Measurements from ENCODE around the gene NBAS.

The NBAS gene

DNA sequence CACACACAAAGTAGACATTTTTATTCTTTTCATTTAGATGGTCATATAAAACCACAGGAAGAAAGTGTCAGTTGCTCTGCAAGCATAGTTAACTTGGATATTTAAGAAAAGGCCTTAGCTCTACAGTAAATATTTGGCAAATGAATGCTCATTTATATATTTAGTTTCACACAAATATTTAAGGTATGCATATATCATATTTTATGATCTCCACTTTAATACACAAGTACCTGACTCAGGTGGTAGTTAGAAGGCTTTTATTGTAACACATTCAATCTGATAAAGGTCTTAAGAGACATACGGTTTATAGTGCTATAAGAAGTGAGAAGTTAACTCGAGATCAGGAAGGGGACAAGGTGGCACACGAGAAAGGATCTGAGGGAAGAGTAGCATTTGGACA is 363.1 kb downstream of the NBAS start:
- Histone ChIP-seq H3K9ac (ENCODE audit: low read depth, low read length) (no peak overlapping the region), H3K9me3 (ENCODE audit: control insufficient read depth, insufficient read depth, low read length) (no peaks in the 10 kb centered on the region; the same call in 1 of the 2 replicates), H3K4me1 (ENCODE audit: insufficient read depth, low read length) (no peaks in the 10 kb centered on the region), H3K36me3 (ENCODE audit: insufficient read depth, low read length) (no peaks in the 10 kb centered on the region)

DNA sequence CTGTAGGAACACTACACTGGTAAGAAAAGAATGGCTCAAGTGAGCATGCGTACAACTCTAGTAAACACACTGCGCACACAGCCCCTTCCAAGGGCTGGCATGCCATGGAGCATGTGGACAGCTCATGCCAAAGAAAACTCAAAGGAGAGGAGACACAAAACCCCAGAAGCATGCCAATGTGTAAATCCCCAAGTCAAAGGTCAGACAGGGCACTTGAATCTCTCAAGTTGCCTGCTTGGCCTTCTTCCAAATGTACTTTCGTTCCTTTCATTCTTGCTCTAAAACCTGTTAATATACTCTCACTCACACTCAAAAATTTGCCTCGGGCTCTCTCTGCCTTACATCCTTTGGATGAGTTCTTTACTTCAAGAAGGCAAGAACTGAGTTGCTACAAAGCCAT is 365.3 kb downstream of the NBAS start:
- Histone ChIP-seq H3K4me1 (ENCODE audit: insufficient read depth, low read length) (no peaks in the 10 kb centered on the region), H3K9me3 (ENCODE audit: control insufficient read depth, insufficient read depth, low read length) (no peaks in the 10 kb centered on the region; the same call in 1 of the 2 replicates), H3K9ac (ENCODE audit: low read depth, low read length) (no peak overlapping the region), H3K36me3 (ENCODE audit: insufficient read depth, low read length) (no peaks in the 10 kb centered on the region)

DNA sequence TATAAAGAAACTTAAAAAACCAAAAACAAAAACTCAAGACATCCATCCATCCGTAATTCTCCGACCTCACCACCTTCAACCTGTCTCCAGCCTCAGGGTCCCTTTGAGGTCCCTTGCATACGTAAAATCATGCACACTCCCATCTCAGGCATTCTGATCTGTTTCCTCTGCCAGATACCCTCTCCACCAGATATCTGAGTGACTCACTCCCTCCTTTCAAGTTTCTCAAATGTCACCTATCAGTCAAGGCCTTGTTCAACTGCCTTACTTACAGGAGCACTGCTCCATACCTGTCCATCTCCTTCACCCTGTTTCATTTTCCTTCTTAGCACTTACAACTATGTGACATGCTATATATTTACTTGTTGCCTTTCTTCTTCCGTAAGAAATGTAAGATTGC is 369.3 kb downstream of the NBAS start:
- no peaks in the 10 kb centered on the region for H3K36me3 ChIP-seq (ENCODE audit: insufficient read depth, low read length)
- no peak overlapping the region for H3K9ac ChIP-seq (ENCODE audit: low read depth, low read length)

DNA sequence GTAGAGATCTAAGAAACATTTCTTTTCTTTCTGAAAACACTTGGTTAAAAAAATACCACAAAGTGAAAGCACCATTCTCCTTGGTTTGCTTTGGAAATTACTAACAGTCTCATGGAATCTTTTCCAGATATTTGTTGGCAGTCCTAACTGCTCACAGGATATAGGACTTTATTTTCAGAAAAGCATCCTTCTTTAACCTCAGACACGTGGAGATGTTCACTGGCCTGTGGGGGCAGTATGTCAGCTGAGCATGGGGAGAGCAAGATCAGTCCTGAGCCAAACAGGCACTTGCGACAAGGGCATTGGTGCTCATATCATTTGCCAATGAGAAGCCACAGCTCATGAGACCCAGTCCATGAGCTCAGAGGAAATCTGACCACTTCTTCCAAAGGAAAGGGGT is 371.9 kb downstream of the NBAS start:
- H3K36me3 ChIP-seq (ENCODE audit: insufficient read depth, low read length) = no peaks in the 10 kb centered on the region

More for the DNA sequence above, 369.3 kb downstream of the NBAS start:
- Histone ChIP-seq H3K4me1 (ENCODE audit: insufficient read depth, low read length) (no peaks in the 10 kb centered on the region), H3K9me3 (ENCODE audit: control insufficient read depth, insufficient read depth, low read length) (no peaks in the 10 kb centered on the region)

DNA sequence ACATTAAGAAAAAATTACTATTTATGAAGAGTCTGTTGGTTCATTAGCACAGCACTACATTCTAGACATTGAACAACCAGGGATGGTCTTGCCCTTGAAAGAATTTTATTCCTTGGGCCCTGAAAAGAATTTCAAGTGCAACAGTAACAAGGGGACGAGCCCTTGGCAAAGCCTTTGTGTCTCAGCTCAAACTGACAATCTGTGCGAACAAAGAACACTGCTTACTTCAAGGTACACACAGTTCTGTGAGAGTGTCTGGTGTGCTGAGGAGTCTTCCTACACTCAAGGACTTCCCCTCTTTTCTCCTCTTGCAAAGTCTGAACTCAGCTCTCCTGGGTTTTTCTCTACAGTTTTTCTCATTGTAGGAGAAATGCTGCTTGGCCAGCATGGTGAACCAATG is 373.4 kb downstream of the NBAS start:
- H3K36me3 ChIP-seq (ENCODE audit: insufficient read depth, low read length) = no peaks in the 10 kb centered on the region
- no peak overlapping the region for H3K9ac ChIP-seq (ENCODE audit: low read depth, low read length)
- no peaks in the 10 kb centered on the region for H3K4me1 ChIP-seq (ENCODE audit: insufficient read depth, low read length)
- no peaks in the 10 kb centered on the region for H3K9me3 ChIP-seq (ENCODE audit: control insufficient read depth, insufficient read depth, low read length)

More for the DNA sequence above, 371.9 kb downstream of the NBAS start:
- H3K9me3 ChIP-seq (ENCODE audit: control insufficient read depth, insufficient read depth, low read length) = no peaks in the 10 kb centered on the region
- no peaks in the 10 kb centered on the region for H3K4me1 ChIP-seq (ENCODE audit: insufficient read depth, low read length)
- H3K9ac ChIP-seq (ENCODE audit: low read depth, low read length) = no peak overlapping the region

DNA sequence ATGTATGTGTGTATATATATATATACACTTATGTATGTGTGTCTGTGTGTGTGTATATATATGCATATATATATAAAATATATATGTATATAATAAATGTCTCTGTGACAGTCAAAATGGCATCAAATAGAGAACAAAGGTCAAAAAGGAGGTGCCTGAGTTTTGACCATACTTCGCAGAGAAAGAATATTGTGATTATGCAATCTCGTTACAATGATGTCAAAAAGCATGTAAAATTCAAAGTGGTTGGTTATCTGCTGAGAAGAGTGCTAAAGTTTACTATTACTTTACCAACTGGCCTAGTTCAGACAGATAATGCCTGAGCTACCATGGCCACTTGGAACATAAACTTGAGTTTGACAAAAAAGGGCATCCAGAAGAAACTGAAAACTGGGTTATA is 375.0 kb downstream of the NBAS start:
- H3K9ac ChIP-seq (ENCODE audit: low read depth, low read length) = no peak overlapping the region
- H3K36me3 ChIP-seq (ENCODE audit: insufficient read depth, low read length) = no peaks in the 10 kb centered on the region
- H3K9me3 ChIP-seq (ENCODE audit: control insufficient read depth, insufficient read depth, low read length) = no peaks in the 10 kb centered on the region
- no peaks in the 10 kb centered on the region for H3K4me1 ChIP-seq (ENCODE audit: insufficient read depth, low read length)

DNA sequence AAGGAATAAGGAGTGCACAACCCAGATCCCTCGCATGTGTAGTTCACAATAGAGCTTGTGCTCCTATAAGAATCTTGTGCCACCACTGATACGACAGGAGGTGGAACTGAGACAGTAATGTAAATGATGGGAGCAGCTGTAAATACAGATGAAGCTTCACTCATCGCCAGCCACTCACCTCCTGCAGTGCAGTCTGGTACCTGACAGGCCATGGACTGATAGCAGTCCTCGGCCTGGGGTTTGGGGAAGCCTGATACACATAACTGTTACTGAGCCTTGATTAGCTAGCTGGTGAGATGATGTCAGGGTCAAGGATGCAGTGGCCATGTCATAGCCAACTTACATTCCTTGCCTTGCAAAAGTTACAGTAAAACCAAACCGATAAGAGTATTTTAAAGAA is 376.6 kb downstream of the NBAS start:
- Histone ChIP-seq H3K4me1 (ENCODE audit: insufficient read depth, low read length) (no peaks in the 10 kb centered on the region), H3K9ac (ENCODE audit: low read depth, low read length) (no peak overlapping the region), H3K9me3 (ENCODE audit: control insufficient read depth, insufficient read depth, low read length) (no peaks in the 10 kb centered on the region), H3K36me3 (ENCODE audit: insufficient read depth, low read length) (no peaks in the 10 kb centered on the region)

DNA sequence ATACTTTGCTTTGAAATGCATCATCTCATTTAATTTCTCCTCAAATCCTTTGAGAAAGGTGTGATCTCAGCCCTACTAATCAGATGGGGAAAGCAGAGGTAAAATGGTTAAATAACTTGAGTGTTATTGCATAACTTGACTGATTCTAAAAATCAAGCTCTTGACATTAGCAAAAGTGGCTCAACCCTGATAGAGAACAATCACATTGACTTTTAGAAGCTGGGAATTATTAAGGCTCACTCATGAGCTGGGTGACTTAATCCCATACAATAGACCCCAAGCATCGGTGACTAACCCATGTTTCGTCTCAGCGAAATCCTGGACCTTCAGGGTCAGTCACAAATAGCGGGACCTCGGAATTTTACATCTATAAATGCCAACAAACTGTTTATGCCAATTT is 378.9 kb downstream of the NBAS start:
- Histone ChIP-seq H3K36me3 (ENCODE audit: insufficient read depth, low read length) (no peaks in the 10 kb centered on the region), H3K4me1 (ENCODE audit: insufficient read depth, low read length) (no peaks in the 10 kb centered on the region), H3K9ac (ENCODE audit: low read depth, low read length) (no peak overlapping the region), H3K9me3 (ENCODE audit: control insufficient read depth, insufficient read depth, low read length) (no peaks in the 10 kb centered on the region)

DNA sequence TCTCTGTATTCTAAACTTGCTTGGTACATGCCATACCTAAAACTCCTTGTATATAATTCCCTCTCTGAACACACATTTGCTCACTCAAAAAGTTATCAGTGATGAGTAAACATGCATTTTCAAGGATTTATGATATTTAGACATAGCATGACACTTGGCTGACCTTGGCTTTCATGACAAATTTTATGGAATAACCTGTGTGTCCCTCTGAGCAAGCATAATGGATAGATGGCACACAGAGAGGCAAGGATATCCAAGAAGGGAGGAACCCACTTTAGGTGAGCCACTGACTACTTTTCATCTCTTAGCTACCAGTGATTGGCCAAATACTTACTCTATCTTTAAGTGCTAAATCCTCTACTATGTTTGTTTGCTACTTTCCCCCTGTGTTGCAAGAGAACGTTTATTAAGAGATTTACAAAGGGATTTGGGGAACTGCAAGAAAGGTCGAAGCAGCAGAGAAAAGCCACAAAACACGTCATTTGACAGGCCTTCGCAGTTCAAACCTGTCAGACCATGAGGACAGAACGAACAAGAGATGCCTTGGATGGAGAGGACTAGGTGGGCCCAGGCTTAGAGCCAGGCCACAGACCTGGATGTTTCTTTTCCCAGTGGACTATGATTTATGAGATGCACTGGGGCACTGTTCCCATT is 379.9 kb downstream of the NBAS start:
- no peak overlapping the region for H3K9ac ChIP-seq (ENCODE audit: low read depth, low read length)
- H3K9me3 ChIP-seq (ENCODE audit: control insufficient read depth, insufficient read depth, low read length) = no peaks in the 10 kb centered on the region
- no peaks in the 10 kb centered on the region for H3K36me3 ChIP-seq (ENCODE audit: insufficient read depth, low read length)
- H3K4me1 ChIP-seq (ENCODE audit: insufficient read depth, low read length) = no peaks in the 10 kb centered on the region

DNA sequence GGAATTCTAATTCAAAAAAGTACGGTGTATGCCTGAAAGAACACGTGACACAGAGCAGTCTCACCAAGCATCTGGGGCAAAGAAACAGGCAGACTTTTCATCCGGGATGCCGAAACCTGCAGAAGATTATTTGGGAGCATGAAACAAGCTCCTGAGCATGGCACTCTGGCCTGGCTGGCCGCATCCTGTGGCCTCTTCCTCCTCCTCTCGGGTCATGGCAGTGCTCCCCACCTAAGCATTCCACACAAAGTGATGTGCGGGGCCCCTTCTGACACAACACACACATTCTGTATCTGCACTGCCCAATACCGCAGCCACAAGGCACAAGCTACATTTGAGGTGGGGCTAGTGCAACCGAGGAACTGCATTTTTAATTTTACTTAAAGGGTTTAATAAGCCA is 380.8 kb downstream of the NBAS start:
- Histone ChIP-seq H3K36me3 (ENCODE audit: insufficient read depth, low read length) (no peaks in the 10 kb centered on the region), H3K9me3 (ENCODE audit: control insufficient read depth, insufficient read depth, low read length) (no peaks in the 10 kb centered on the region), H3K4me1 (ENCODE audit: insufficient read depth, low read length) (no peaks in the 10 kb centered on the region), H3K9ac (ENCODE audit: low read depth, low read length) (no peak overlapping the region)

DNA sequence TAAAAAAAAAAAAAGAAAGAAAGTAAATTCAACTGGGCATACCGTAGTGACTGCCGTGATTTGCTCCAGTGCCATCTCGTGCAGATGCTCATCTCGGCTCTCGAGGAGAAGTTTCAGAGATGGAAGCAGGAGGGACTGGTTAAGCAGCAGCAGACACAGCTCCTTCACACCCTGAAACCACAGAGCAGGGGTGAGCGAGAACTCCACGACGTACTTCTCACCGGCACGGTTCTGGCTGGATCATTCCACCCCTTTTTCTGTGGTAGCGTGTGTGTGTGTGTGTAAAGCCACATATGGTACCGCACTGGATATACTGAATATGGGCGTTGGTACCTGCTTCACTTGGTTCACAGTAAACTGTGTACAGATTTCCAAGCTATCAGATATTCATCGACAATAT is 382.2 kb downstream of the NBAS start:
- Histone ChIP-seq H3K9me3 (ENCODE audit: control insufficient read depth, insufficient read depth, low read length) (no peaks in the 10 kb centered on the region), H3K36me3 (ENCODE audit: insufficient read depth, low read length) (no peaks in the 10 kb centered on the region)

DNA sequence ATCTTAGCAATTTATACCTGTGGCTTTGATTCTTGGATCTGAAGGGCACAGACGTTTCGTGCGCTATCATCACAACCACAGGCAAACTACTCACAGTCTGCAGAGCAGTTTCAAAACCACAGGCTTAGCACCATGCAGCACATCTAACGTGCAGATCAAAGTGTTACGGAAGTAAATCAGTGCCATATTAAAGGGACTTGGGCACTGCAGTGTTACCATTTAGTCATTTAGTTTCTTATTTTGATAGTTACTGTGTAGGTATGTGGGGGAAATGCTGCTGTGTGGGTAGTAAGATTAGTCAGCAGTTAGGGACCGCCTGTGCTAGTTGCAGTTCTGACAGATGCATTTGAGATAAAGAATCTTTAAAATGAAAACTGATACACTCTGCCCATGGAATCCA is 384.0 kb downstream of the NBAS start:
- no peak overlapping the region for H3K9ac ChIP-seq (ENCODE audit: low read depth, low read length)

More for the DNA sequence above, 382.2 kb downstream of the NBAS start:
- no peak overlapping the region for H3K9ac ChIP-seq (ENCODE audit: low read depth, low read length)
- H3K4me1 ChIP-seq (ENCODE audit: insufficient read depth, low read length) = no peaks in the 10 kb centered on the region

DNA sequence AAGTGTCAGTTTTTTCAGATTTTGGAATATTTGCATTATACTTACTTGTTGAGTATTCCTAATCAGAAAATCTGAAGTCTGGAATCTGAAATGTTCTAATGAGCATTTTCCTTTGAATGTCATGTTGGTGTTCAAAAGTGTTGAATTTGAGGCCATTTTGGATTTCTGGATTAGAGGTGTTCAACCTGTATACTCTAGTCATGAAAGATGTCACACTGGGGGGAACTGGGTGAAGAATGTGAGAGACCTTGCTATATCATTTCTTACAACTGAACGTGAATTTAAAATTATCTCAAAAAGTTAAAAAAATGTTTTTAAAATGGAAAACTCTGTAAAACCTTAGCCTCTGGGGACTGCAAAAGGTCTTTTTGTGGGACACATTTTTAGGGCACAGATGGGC is 384.5 kb downstream of the NBAS start:
- no peak overlapping the region for H3K9ac ChIP-seq (ENCODE audit: low read depth, low read length)
- H3K36me3 ChIP-seq (ENCODE audit: insufficient read depth, low read length) = no peaks in the 10 kb centered on the region
- no peaks in the 10 kb centered on the region for H3K9me3 ChIP-seq (ENCODE audit: control insufficient read depth, insufficient read depth, low read length)
- H3K4me1 ChIP-seq (ENCODE audit: insufficient read depth, low read length) = no peaks in the 10 kb centered on the region

More for the DNA sequence above, 384.0 kb downstream of the NBAS start:
- no peaks in the 10 kb centered on the region for H3K9me3 ChIP-seq (ENCODE audit: control insufficient read depth, insufficient read depth, low read length)
- no peaks in the 10 kb centered on the region for H3K36me3 ChIP-seq (ENCODE audit: insufficient read depth, low read length)
- H3K4me1 ChIP-seq (ENCODE audit: insufficient read depth, low read length) = no peaks in the 10 kb centered on the region

DNA sequence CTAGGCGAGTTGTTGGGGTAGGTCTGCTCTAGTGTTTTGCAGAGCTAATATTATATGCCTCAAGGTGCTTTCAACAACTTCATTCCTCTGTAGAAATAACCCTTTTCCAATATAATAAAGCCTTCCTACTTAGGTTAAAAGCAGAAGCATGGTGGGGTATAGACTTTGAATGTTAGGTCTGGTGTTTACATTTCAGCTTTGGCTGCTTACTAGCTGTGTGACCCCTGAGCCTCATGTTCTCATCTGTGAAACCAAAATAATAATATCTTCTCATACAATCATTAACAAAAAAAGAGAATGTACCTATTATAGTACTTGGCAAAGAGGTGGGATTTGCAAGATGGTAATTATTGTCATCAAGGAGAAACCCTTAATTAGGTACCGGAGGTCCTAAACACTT is 386.6 kb downstream of the NBAS start:
- Histone ChIP-seq H3K4me1 (ENCODE audit: insufficient read depth, low read length) (peaks cover 13% of the 10 kb centered on the region), H3K9ac (ENCODE audit: low read depth, low read length) (no peak overlapping the region), H3K9me3 (ENCODE audit: control insufficient read depth, insufficient read depth, low read length) (no peaks in the 10 kb centered on the region), H3K36me3 (ENCODE audit: insufficient read depth, low read length) (no peaks in the 10 kb centered on the region)

DNA sequence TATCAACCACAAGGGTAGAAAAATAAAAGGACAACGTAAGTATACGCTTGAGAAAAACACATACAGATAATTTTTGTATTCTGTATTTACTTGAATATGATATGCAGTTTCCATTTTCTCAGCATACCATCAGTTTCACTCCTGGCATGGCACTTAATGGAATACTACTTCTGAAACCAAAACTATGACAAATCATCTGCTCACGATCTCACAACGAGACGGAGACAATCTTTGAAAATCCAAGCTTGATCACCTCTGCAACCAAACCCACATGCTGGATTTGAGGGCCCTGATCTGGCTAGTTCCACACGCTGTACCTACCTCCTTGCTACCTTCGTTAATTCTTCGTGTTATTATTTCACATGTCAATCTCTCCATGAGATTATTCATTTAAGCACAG is 387.6 kb downstream of the NBAS start:
- Histone ChIP-seq H3K4me1 (ENCODE audit: insufficient read depth, low read length) (peaks cover 17% of the 10 kb centered on the region), H3K9me3 (ENCODE audit: control insufficient read depth, insufficient read depth, low read length) (no peaks in the 10 kb centered on the region)

DNA sequence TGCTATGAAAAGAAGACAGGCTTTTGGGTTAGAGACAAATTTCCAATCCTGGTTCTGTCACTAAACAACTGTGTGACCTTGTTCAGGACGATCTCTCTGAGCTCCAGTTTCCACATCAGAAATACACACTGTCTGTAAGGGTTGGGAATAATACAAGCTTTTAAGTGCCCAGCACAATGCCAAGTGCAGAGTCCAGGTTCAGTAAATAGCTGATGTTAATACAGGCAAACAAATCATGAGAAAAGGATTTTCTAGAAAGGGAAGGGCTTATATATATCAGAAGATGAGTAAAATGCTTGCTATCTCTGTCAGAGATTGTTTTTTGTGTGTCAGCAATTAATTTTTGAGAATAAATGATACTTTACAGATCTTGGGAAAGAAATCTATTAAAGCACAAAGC is 388.3 kb downstream of the NBAS start:
- Histone ChIP-seq H3K36me3 (ENCODE audit: insufficient read depth, low read length) (no peaks in the 10 kb centered on the region), H3K4me1 (ENCODE audit: insufficient read depth, low read length) (peaks cover 17% of the 10 kb centered on the region), H3K9me3 (ENCODE audit: control insufficient read depth, insufficient read depth, low read length) (no peaks in the 10 kb centered on the region), H3K9ac (ENCODE audit: low read depth, low read length) (no peak overlapping the region)

More for the DNA sequence above, 387.6 kb downstream of the NBAS start:
- no peak overlapping the region for H3K9ac ChIP-seq (ENCODE audit: low read depth, low read length)
- H3K36me3 ChIP-seq (ENCODE audit: insufficient read depth, low read length) = no peaks in the 10 kb centered on the region

Measured in ES-I3 (cell line).